ENCODE measurements around the gene CBY3. TPM values are rescaled to one million over a fixed set of nuclear protein-coding genes. Genes with fewer than 3 reads are reported as not detected.
A peak's percentile ranks its signal among the peaks of the same experiment; 100 is the strongest.
"Not testable (repeated sequence)": the region's sequence is repeated elsewhere in the genome, so short reads cannot be mapped to it uniquely, and the experiment has no call there.

The CBY3 gene
- total RNA-seq, 2 experiments from 2014 or later: not detected

GRCh38 chr5:179634370-179635172, 46.3 kb downstream of the CBY3 start:
- intact Hi-C loops (cut with micrococcal nuclease); H3K4me1 Mint-ChIP-seq (ENCODE audit: low read depth); H3K9me3 Mint-ChIP-seq; H3K4me3 Mint-ChIP-seq; H3K27ac Mint-ChIP-seq; CTCF ChIA-PET; H3K27me3 Mint-ChIP-seq (ENCODE audit: low read depth); DNase-seq; H3K36me3 Mint-ChIP-seq (ENCODE audit: low read depth): not testable (repeated sequence)

DNA sequence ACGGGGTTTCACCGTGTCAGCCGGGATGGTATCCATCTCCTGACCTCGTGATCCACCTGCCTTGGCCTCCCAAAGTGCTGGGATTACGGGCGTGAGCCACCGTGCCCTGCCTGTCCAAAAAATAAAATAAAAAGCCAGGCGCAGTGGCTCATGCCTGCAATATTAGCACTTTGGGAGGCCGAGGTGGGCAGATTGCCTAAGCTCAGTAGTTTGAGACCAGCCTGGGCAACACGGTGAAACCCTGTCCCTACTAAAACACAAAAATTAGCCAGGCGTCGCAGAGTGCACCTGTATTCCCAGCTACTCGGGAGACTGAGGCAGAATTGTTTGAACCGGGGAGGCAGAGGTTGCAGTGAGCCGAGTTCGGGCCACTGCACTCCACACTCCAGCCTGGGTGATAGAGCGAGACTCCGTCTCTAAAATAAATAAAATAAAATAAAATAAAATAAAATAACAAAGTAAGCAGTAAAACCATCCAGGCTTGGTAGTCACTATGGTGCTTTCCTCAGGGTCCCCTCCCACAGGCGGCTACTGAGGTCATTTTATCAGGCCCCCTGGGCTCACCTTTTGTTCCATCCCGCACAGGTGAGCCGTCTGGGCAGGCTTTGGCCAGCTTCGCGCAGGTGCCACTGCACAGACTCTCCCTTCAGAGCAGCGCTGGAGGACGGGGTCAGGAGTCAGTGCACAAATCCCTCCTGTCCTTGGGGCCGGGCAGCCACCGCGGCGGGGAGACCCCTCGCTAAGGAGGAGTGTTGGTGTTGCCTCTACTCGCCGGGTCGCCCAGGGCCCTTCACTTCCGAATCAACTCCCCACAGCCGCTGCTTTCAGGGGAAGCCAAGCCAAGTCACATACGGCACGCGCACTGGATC, 47.1 kb downstream of the CBY3 start:
- DNase-seq; H3K4me1 Mint-ChIP-seq (ENCODE audit: low read depth); H3K9me3 Mint-ChIP-seq; H3K36me3 Mint-ChIP-seq (ENCODE audit: low read depth); H3K27ac Mint-ChIP-seq; H3K27me3 Mint-ChIP-seq (ENCODE audit: low read depth); intact Hi-C loops (cut with micrococcal nuclease): not testable (repeated sequence)
- CTCF ChIA-PET: interaction anchor here (1.1 kb wide), 1 partner anchor 20 kb away, joined by 4 read pairs; no protein-coding TSS in a partner anchor
- H3K4me3 Mint-ChIP-seq: peak overlapping the region; percentile 45

Other genes with a start within 250 kb of the CBY3 start
- 10 to 100 TPM; 27.8 to 31.0 TPM for gene RUFY1, start 130.5 kb downstream of the CBY3 start, total RNA-seq
- gene HNRNPH1, start 57.4 kb downstream of the CBY3 start, total RNA-seq: 100 to 1,000 TPM; 708 to 713 TPM
- 100 to 1,000 TPM; 398 to 455 TPM for gene CANX, start 17.9 kb upstream of the CBY3 start, total RNA-seq
- 10 to 100 TPM; 20.7 TPM for gene MAML1, start 51.8 kb upstream of the CBY3 start, total RNA-seq
- gene LTC4S, start 113.0 kb upstream of the CBY3 start, total RNA-seq: under 1 TPM in 1 of 2 experiments, not detected in 1; 0.79 TPM
- 10 to 100 TPM; 57.7 to 59.9 TPM for gene MGAT4B, start 125.8 kb upstream of the CBY3 start, total RNA-seq
- gene SQSTM1, start 139.9 kb upstream of the CBY3 start, total RNA-seq: 100 to 1,000 TPM; 109 to 114 TPM
- 10 to 100 TPM; 16.2 to 16.3 TPM for gene MRNIP, start 177.8 kb upstream of the CBY3 start, total RNA-seq
- 10 to 100 TPM; 40.2 to 40.4 TPM for gene TBC1D9B, start 226.9 kb upstream of the CBY3 start, total RNA-seq